ENCODE measurements around the gene LSM3.

Gene LSM3

GRCh38 chr3:14222900-14223594 lies 44.4 kb downstream of the LSM3 start:
- peak; percentile 99 for FAIRE-seq

- FAIRE-seq = no peak
Measured at GRCh38 chr3:14223595-14223994, 45.0 kb downstream of the LSM3 start.

GRCh38 chr3:14224895-14225294 lies 46.3 kb downstream of the LSM3 start:
- no peak for FAIRE-seq

GRCh38 chr3:14225421-14225820 lies 46.8 kb downstream of the LSM3 start:
- no peak for FAIRE-seq

- FAIRE-seq = peak; percentile 99
Measured at GRCh38 chr3:14226351-14226750, 47.7 kb downstream of the LSM3 start.

- FAIRE-seq = no peak
Measured at GRCh38 chr3:14227856-14228255, 49.2 kb downstream of the LSM3 start.

- FAIRE-seq = no peak
Measured at GRCh38 chr3:14228681-14229470, 50.3 kb downstream of the LSM3 start.

GRCh38 chr3:14229695-14230094 lies 51.1 kb downstream of the LSM3 start:
- FAIRE-seq = peak; percentile 99

- FAIRE-seq = peak; percentile 75
Measured at GRCh38 chr3:14230729-14231128, 52.1 kb downstream of the LSM3 start.

GRCh38 chr3:14231145-14231990 lies 52.8 kb downstream of the LSM3 start:
- FAIRE-seq = no peak

- peak; percentile 63 for FAIRE-seq
Measured at GRCh38 chr3:14231998-14232501, 53.4 kb downstream of the LSM3 start.

- FAIRE-seq = no peak
Measured at GRCh38 chr3:14234251-14235002, 55.8 kb downstream of the LSM3 start.

- FAIRE-seq = no peak
Measured at GRCh38 chr3:14235003-14235911, 56.6 kb downstream of the LSM3 start.

- FAIRE-seq = peak; percentile 28
Measured at GRCh38 chr3:14235912-14236295, 57.3 kb downstream of the LSM3 start.

GRCh38 chr3:14236902-14237301 lies 58.3 kb downstream of the LSM3 start:
- FAIRE-seq = no peak

- no peak for FAIRE-seq
Measured at GRCh38 chr3:14237457-14237856, 58.8 kb downstream of the LSM3 start.

- no peak for FAIRE-seq
Measured at GRCh38 chr3:14238356-14238755, 59.7 kb downstream of the LSM3 start.

- no peak for FAIRE-seq
Measured at GRCh38 chr3:14238930-14239329, 60.3 kb downstream of the LSM3 start.

- FAIRE-seq = no peak
Measured at GRCh38 chr3:14239940-14240339, 61.3 kb downstream of the LSM3 start.

- peak; percentile 61 for FAIRE-seq
Measured at GRCh38 chr3:14240366-14240765, 61.7 kb downstream of the LSM3 start.

- no peak for FAIRE-seq
Measured at GRCh38 chr3:14241716-14242115, 63.1 kb downstream of the LSM3 start.
